ENCODE results near the gene MGAT3. TPM values are rescaled to one million over a fixed set of nuclear protein-coding genes. Genes with fewer than 3 reads are reported as not detected.

MGAT3 gene
- total and polyA plus RNA-seq, 2 donors (not counting 3 experiments of a cell fraction or from before 2014, with no cell fraction given): not detected

DNA sequence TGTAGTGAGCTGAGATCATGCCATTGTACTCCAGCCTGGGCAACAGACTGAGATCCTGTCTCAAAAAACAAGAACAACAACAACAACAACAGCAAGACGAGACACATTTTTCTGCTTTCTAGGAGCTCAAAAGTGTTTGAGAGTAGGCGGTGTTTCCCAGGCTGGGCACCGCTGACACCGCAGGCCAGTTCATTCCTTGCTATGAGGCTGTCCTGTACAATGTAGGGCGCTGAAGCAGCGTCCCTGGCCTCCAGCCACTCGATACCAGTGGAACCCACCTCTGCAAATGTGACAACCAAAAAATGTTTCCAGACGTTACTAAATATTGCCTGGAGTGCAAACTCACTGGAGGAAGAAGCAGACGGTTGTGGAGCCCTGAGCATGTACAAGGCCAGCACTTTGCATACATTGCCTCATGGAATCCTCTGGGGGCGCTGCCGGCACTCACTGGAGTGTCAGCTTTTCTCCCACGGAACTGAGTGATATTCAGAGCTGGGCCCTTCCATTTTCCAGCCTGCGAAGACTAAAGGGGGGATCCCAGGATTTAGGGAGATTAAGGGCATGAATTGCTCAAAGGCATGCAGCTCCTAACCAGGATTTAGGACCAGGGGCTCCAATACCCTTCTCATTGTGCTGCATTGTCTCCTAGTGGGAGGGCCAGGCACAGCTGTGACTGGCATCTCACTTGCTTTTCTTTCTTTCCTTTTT is 39.5 kb downstream of the MGAT3 start:
- intact Hi-C loops (cut with micrococcal nuclease) (loop anchor here (1.0 to 10.0 kb wide), 3 partner anchors 18 to 151 kb away; partner anchors contain the start of gene SYNGR1), dilution Hi-C loops (cut with MboI; ENCODE audit: extremely low pct_ligation_motif_present, low sequenced_read_pairs) (no loop called here)
- H3K27me3 ChIP-seq (ENCODE audit: control insufficient read depth in 2 of 2, insufficient read depth in 2 of 2, low read length in 2 of 2): peaks cover 0 to 3% of the 10 kb centered on the region in 2 experiments
- H3K9ac ChIP-seq (replicated peaks; ENCODE audit: extremely low read depth, insufficient read depth, low read length): no peak overlapping the region
- no TSS peak for BruUV-seq (replicated peaks)
- H3K27ac ChIP-seq (ENCODE audit: insufficient read depth, low read depth, low read length): no peak overlapping the region
- ChIA-PET CTCF (interaction anchor here (0.6 to 4.9 kb wide), 24 partner anchors 9 to 548 kb away, joined by 3 to 130 read pairs (median 6); partner anchors contain the start of genes ATF4, RPS19BP1 and TAB1), POLR2A (interaction anchor here (0.7 to 1.2 kb wide), 3 partner anchors 24 to 28 kb away, joined by 3 to 5 read pairs (median 4); no protein-coding TSS in a partner anchor)
- no peaks in the 10 kb centered on the region for H3K9me1 ChIP-seq (replicated peaks; ENCODE audit: control insufficient read depth, extremely low read depth, insufficient read depth, low read length)
- TF ChIP-seq, protein P1, sequence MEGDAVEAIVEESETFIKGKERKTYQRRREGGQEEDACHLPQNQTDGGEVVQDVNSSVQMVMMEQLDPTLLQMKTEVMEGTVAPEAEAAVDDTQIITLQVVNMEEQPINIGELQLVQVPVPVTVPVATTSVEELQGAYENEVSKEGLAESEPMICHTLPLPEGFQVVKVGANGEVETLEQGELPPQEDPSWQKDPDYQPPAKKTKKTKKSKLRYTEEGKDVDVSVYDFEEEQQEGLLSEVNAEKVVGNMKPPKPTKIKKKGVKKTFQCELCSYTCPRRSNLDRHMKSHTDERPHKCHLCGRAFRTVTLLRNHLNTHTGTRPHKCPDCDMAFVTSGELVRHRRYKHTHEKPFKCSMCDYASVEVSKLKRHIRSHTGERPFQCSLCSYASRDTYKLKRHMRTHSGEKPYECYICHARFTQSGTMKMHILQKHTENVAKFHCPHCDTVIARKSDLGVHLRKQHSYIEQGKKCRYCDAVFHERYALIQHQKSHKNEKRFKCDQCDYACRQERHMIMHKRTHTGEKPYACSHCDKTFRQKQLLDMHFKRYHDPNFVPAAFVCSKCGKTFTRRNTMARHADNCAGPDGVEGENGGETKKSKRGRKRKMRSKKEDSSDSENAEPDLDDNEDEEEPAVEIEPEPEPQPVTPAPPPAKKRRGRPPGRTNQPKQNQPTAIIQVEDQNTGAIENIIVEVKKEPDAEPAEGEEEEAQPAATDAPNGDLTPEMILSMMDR (IDR thresholded peaks at IDR 0.05; ENCODE audit: extremely low read depth in 1 of 2, insufficient read depth in 1 of 2, low read depth in 1 of 2, low read length in 2 of 2): peak; percentile 84 to 85
- no peak for TF ChIP-seq JUN (IDR thresholded peaks at IDR 0.05; ENCODE audit: borderline replicate concordance, insufficient read depth, insufficient read length, low read depth)
- FAIRE-seq (peak; percentile 90), DNase-seq (ENCODE audit: low read depth, low spot score) (peak; percentile 60)
- no peaks in the 10 kb centered on the region for H3K9me3 ChIP-seq (replicated peaks; ENCODE audit: control insufficient read depth, insufficient read depth, low read length)
- H3K79me2 ChIP-seq (ENCODE audit: control insufficient read depth, insufficient read depth, low read length): no peaks in the 10 kb centered on the region
- H4K20me1 ChIP-seq (replicated peaks; ENCODE audit: control insufficient read depth, extremely low read depth, insufficient read depth, low read length): no peaks in the 10 kb centered on the region
- no peaks in the 10 kb centered on the region for H3K4me1 ChIP-seq (ENCODE audit: control insufficient read depth, extremely low read depth, insufficient read depth, low read length)
- H2AFZ ChIP-seq (ENCODE audit: low read depth, low read length): peak overlapping the region; percentile 90
- H3K4me3 ChIP-seq (replicated peaks in 1 of 3; ENCODE audit: insufficient read depth in 1 of 3, low read depth in 1 of 3, low read length in 3 of 3): no peak overlapping the region
- H3K4me2 ChIP-seq (ENCODE audit: insufficient read depth, low read length): no peak overlapping the region
- no peaks in the 10 kb centered on the region for H3K36me3 ChIP-seq (ENCODE audit: control insufficient read depth in 2 of 2, extremely low read depth in 1 of 2, insufficient read depth in 2 of 2, low read length in 2 of 2)

DNA sequence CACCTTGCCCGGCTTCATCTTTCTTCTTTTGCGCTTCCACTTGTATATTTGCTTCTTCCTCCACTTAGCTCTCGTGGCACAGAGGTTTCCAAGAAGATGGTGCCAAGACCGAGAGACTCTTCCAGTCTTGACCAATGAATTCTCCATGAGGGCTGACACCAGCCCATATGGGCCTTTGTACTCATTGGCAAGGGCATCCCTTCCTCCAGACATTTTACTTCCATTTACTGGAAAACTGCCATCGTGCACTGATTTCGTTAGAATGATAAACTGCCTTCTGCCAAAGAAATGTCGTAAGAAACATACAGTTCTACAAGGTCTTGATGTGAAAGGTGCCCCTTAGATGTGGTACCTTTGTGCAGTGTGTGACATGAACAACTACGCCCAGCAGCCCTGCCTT is 40.6 kb downstream of the MGAT3 start:
- H3K9me1 ChIP-seq (replicated peaks; ENCODE audit: control insufficient read depth, extremely low read depth, insufficient read depth, low read length): no peaks in the 10 kb centered on the region
- no peak overlapping the region for H3K27ac ChIP-seq (ENCODE audit: insufficient read depth, low read depth, low read length)
- POLR2A ChIA-PET: no interaction called here
- H3K79me2 ChIP-seq (ENCODE audit: control insufficient read depth, insufficient read depth, low read length): peaks cover under 1% of the 10 kb centered on the region
- no peak for FAIRE-seq
- no TSS peak for BruUV-seq (replicated peaks)
- H3K9ac ChIP-seq (replicated peaks; ENCODE audit: extremely low read depth, insufficient read depth, low read length): no peak overlapping the region
- peaks cover 0 to 3% of the 10 kb centered on the region in 2 experiments for H3K27me3 ChIP-seq (ENCODE audit: control insufficient read depth in 2 of 2, insufficient read depth in 2 of 2, low read length in 2 of 2)
- TF ChIP-seq EZH2 (IDR thresholded peaks at IDR 0.05; ENCODE audit: borderline replicate concordance, low read depth, low read length, severe bottlenecking): no peak
- H2AFZ ChIP-seq (ENCODE audit: low read depth, low read length): no peak overlapping the region
- dilution Hi-C loops (cut with MboI; ENCODE audit: extremely low pct_ligation_motif_present, low sequenced_read_pairs): no loop called here
- H3K36me3 ChIP-seq (ENCODE audit: control insufficient read depth in 2 of 2, extremely low read depth in 1 of 2, insufficient read depth in 2 of 2, low read length in 2 of 2): no peaks in the 10 kb centered on the region
- peaks cover 3% of the 10 kb centered on the region for H3K4me1 ChIP-seq (ENCODE audit: control insufficient read depth, extremely low read depth, insufficient read depth, low read length)
- intact Hi-C loops (cut with micrococcal nuclease): loop anchor here (10.0 kb wide), 1 partner anchor 153 kb away; the partner anchor contains the start of gene SYNGR1
- no peak overlapping the region for H3K4me2 ChIP-seq (ENCODE audit: insufficient read depth, low read length)
- CTCF ChIA-PET: interaction anchor here (0.7 to 4.9 kb wide), 8 partner anchors 17 to 839 kb away, joined by 3 to 130 read pairs (median 12); partner anchors contain the start of genes RPS19BP1 and TAB1
- no peaks in the 10 kb centered on the region for H3K9me3 ChIP-seq (replicated peaks; ENCODE audit: control insufficient read depth, insufficient read depth, low read length)
- H3K4me3 ChIP-seq (replicated peaks in 1 of 3; ENCODE audit: insufficient read depth in 1 of 3, low read depth in 1 of 3, low read length in 3 of 3): no peak overlapping the region
- no peaks in the 10 kb centered on the region for H4K20me1 ChIP-seq (replicated peaks; ENCODE audit: control insufficient read depth, extremely low read depth, insufficient read depth, low read length)
- DNase-seq (ENCODE audit: low read depth, low spot score): no peak

Measured in endothelial cell of umbilical vein (primary cell).